GM18511 (cell line): ENCODE results near the gene ANTKMT.

Experiments
- ATAC-seq: cut with Tn5 transposase; IDR thresholded peaks from one replicate; pipeline ENCODE4 v1.9.1; 2021; ENCODE audit warnings: mild to moderate bottlenecking, moderate library complexity; ENCODE audit not compliant: unreplicated experiment

Gene ANTKMT

DNA sequence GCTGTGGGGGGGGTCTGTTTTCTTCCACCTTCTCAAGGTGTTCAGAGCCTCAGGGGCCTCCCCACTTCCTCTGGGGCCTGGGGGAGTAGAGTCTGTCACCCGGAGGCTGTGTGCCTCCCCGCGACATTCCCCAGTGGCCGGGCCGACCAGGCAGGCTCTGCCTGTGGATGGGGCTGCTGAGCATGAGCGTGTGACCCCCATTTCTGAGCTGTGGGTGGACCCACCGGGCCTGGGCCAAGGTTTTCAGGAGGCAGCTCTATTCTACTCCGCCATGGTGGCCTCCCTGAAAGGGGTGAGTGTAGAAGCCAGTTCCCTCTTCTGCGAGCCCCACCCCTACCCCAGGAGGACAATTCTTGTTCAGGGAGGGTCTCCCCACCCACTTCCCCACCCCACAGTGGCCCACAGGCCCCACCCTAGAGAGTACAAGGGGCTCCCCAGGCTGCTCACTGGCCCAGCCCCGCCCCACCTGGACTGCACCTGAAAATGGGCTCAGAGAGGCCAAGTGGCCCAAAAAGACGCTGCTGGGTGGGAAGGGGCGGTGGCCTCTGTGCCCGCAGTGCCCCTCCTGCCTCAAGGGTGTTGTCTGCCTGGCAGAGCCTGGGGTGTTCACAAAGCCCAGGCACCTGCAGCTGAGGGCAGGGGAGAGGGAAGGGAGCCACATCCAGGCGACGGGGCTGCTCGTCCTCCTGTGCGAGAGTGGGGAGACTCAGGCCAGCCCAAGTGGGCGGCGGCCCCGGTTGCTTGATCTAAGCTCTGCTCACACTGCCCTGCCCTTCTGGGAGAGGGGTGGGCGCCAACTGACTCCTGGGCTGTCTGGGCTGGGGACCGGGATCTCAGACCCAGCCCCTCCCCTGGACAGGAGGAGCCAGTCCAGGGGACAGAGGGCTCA lies 40.9 kb downstream of the ANTKMT start:
- no peak for ATAC-seq

DNA sequence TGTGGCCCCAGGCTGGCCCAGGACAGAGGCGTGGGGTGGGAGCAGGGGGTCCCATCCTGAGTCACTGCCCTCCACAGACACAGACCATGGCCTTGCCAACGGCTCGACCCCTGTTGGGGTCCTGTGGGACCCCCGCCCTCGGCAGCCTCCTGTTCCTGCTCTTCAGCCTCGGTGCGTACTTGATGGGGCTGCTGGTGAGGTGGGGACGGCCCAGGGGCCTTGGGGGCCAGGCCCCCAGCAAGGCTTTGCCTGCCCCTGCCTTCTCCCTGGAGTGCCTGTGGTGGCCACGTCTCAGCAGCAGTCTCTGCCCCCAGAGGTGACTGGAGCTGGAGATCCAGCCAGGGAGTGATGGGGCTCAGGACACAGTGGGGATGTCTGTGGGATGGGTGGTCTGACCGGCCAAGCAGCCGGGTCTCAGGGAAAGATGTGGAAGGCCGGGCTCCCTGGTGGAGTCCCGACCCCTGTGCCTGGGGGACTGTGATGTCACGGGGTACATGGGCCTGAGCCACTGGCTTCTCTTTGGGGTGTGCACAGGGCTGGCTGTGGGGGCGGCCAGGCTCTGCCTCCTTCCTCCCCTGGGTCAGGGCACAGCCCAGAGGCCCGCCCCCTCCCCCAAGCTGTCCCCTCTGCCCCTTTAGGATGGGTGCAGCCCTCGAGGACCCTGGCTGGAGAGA lies 41.8 kb downstream of the ANTKMT start:
- no peak for ATAC-seq

DNA sequence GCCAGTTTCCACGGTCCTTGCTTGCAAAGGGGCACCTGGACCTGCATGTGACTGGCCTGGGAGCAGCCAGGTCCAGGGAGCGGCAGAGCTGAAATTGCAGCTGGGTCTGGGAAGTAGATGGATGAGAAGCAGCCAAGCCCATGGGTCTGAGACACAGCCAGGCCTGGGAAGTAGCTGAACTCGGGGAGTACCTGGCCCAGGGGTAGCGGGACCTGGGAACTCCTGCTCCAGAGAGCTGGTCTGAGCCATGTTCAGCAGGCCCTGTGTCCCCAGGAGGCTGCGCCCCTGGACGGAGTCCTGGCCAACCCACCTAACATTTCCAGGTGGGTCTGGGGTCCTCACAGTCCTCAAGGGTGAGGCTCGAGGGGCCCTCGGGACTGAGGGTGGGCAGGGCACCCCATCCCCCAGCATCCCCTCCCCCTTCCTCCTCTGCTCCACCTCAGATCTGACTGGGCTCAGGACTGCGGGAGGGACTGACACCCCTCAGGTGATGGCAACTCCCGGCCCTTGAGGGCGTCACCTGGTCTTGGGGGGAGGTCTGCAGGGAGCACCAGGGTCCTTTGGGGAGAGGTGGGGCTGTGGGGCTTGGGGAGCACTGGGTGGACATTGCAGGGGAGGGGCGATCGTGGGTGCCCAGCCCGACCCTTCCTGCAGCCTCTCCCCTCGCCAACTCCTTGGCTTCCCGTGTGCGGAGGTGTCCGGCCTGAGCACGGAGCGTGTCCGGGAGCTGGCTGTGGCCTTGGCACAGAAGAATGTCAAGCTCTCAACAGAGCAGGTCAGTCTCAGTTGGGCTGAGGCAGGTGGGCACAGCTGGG lies 42.6 kb downstream of the ANTKMT start:
- ATAC-seq: no peak

DNA sequence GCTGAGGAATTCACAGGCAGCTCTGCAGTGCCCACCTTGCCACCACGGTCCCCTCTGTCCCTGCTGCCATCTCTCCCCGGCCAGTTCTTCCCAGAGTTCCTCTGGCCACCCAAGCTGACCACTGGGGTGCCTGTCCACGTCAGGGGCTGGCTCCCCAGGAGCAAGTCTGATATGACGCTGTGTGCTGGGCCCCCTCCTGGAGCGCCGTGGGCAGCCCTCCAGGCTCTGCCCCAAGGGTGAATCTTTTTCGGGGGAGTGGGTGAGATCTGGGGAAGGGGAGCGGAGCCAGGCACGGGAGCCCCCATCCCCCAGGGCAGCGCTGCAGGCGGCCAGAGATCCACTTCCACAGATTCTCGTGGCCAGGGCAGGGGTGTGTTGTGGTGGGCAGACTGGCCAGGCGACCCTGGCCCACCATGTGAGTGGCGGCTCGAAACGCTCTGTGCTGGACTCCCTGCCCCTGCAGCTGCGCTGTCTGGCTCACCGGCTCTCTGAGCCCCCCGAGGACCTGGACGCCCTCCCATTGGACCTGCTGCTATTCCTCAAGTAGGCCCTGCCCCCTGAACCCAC lies 43.3 kb downstream of the ANTKMT start:
- no peak for ATAC-seq

DNA sequence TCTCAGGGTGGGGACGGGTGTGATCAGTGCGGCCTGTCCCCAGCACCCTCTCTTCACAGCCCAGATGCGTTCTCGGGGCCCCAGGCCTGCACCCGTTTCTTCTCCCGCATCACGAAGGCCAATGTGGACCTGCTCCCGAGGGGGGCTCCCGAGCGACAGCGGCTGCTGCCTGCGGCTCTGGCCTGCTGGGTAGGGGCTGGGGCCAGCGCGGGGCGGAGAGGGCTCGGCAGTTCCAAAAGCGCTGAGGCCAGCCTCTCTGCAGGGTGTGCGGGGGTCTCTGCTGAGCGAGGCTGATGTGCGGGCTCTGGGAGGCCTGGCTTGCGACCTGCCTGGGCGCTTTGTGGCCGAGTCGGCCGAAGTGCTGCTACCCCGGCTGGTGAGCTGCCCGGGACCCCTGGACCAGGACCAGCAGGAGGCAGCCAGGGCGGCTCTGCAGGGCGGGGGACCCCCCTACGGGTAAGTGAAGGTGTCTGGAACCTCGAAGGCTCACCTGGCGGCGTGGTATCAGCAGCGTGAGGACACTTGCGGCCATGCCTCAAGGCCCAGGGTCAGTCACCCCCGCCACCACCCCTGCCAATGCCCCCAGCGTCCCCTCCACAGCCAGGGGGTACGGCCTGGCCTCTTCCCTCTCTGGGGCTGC lies 44.0 kb downstream of the ANTKMT start:
- no peak for ATAC-seq

DNA sequence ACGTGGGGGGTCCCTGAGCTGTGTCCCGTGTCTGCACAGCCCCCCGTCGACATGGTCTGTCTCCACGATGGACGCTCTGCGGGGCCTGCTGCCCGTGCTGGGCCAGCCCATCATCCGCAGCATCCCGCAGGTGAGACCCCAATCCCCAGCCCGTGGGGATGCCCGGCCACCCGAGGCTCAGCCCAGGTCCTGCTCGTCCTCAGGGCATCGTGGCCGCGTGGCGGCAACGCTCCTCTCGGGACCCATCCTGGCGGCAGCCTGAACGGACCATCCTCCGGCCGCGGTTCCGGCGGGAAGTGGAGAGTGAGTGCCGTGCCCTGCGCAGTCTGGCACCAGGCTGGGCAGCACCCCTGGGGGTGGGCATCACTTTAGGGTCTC lies 44.5 kb downstream of the ANTKMT start:
- ATAC-seq: no peak

DNA sequence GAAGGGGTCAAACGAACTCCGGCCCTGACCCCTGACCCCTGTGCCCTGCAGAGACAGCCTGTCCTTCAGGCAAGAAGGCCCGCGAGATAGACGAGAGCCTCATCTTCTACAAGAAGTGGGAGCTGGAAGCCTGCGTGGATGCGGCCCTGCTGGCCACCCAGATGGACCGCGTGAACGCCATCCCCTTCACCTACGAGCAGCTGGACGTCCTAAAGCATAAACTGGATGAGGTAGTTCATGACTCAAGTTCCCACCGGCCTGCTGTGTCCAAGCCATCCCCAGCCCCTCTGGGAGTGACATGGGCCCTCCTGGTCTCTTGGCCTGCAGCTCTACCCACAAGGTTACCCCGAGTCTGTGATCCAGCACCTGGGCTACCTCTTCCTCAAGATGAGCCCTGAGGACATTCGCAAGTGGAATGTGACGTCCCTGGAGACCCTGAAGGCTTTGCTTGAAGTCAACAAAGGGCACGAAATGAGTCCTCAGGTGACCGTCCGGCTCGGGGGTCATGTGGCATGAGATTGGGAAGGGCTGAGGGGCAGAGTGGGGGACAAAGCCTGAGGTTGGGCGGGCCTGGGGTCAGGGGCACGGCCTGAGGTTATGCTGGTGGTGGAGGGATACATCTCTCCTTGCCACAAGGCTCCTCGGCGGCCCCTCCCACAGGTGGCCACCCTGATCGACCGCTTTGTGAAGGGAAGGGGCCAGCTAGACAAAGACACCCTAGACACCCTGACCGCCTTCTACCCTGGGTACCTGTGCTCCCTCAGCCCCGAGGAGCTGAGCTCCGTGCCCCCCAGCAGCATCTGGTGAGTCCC lies 45.3 kb downstream of the ANTKMT start:
- no peak for ATAC-seq

DNA sequence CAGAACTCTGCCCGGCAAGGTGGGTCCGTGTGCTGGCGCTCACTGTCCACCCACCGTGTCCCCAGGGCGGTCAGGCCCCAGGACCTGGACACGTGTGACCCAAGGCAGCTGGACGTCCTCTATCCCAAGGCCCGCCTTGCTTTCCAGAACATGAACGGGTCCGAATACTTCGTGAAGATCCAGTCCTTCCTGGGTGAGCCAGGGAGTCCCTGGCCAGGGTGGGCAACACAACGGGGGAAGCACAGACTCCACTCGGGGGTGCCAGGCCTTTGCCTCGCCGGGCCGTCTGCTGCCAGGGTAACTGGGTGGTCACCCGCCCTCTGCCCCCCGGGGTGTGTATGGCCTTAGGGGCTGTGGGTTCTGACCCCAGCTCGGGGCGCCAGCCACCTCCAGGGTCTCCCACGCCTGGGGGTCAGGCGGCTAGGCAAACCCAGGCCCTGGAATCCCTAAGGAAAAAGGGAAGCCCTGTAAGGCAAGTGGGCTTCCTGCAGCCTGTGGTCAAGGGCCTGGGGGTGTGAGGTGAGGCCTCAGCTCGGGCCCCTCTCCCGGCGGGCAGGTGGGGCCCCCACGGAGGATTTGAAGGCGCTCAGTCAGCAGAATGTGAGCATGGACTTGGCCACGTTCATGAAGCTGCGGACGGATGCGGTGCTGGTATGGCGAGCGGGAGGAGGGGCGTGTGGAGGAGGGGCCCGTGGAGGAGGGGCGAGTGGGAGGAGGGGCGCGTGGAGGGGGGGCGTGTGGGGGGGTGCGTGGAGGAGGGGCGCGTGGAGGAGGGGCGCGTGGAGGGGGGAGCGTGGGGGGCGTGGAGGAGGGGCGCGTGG lies 46.1 kb downstream of the ANTKMT start:
- no peak for ATAC-seq

DNA sequence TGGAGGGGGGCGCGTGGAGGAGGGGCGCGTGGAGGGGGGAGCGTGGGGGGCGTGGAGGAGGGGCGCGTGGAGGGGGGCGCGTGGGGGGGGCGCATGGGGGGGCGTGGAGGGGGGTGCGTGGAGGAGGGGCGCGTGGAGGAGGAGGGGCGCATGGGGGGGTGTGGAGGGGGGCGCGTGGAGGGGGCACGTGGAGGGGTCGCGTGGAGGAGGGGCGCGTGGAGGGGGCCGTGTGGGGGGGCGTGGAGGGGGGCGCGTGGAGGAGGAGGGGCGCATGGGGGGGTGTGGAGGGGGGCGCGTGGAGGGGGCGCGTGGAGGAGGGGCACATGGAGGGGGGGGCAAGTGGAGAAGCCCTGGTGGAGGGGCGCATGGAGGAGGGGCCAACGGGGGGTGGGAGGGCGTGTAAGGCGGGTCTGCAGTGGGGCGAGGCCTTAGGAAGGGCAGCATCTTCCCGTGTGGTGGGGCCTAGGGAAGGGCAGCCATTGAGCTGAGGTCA lies 46.8 kb downstream of the ANTKMT start:
- ATAC-seq: no peak

DNA sequence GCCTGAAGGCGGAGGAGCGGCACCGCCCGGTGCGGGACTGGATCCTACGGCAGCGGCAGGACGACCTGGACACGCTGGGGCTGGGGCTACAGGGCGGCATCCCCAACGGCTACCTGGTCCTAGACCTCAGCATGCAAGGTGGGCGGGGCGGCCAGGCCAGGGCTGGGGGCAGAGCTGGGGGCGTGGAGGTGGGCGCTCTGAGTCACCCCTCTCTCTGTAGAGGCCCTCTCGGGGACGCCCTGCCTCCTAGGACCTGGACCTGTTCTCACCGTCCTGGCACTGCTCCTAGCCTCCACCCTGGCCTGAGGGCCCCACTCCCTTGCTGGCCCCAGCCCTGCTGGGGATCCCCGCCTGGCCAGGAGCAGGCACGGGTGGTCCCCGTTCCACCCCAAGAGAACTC lies 47.5 kb downstream of the ANTKMT start:
- ATAC-seq: no peak

DNA sequence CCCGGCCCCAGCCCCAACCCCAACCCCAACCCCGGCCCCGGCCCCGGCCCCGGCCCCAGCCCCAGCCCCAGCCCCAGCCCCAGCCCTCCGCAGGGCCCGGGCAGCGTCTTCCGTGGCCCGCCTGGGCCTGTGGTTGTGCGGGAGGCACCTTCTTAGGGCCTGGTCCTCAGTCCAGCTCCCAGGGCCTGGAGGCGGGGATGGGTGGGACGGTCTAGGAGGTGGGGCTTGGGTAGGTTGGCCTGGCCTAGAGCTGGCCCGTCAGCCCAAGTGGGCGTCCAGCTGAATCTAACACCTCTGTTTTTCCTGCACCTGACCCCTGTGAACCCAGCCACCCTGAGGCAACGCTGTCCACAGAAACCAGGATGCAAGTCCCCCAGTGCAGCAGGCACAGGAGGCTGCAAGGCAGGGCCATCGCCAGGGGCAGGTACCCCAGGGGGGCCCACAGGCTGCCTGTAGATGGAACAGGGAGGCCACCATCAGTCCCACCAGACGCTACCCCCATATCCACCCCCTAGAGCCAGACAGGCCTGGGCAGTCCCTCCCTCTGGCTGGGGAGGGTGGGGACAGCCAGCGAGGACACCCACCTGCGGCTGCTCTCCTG lies 48.3 kb downstream of the ANTKMT start:
- no peak for ATAC-seq

DNA sequence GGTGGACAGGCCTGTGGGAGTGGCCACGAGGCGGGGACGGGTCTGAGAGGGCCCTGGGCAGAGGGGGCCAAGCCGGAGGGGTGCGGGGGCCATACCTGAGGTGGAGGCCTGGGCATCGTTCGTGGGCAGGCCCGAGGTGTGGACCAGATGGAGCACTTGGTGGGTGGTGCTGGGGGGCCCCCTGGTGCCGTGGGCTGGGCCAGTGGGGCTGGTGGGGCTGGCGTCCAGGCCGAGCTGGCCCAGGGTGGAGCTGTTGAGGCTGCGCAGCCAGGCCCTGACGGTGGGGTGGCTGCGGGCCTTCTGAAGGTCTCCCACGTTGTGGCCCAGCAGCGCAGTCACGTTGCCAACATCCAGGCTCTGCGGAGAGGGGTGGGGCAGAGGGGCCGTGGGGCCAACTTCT lies 49.0 kb downstream of the ANTKMT start:
- no peak for ATAC-seq

DNA sequence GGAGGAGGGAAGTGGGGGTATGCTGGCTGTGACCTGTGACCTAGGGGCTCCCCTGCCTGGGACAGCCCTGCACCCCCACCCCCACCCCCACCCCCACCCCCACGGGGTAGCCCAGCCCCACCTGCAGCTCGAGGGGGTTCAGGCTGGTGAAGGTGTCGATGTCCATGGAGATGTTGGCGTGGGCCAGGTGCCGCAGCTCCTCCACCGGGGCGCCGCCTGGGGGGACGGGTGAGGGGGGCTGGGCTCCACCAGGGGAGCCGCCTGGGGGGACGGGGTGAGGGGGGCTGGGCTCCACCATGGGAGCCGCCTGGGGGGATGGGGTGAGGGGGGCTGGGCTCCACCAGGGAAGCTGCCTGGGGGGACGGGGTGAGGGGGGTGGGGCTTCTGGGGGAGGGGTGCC lies 49.5 kb downstream of the ANTKMT start:
- no peak for ATAC-seq
